MM.1S (cell line): ENCODE data around the gene SPINT1.

Experiments used
- CTCF ChIP-seq: fragments of 300-600 bp; sonication (generic); IDR thresholded peaks from 2 replicates; pipeline ENCODE4 v1.5.1; 2016; ENCODE audit warnings: antibody characterized with exemption, low read length, mixed read lengths
- EZH2 ChIP-seq: fragments of 300-600 bp; sonication (generic); optimal IDR thresholded peaks from 2 replicates; pipeline ENCODE3; 2017; ENCODE audit warnings: low read depth, mild to moderate bottlenecking, antibody characterized with exemption, low read length, mixed read lengths
- EZH2phosphoT487 ChIP-seq: fragments of 300-600 bp; sonication (generic); IDR thresholded peaks from 2 replicates; pipeline ENCODE4 v1.6.1; 2018; ENCODE audit warnings: antibody characterized with exemption, low read length

- TF ChIP-seq CTCF (no peak), EZH2phosphoT487 (no peak), EZH2 (no peak)
These were observed 24.8 kb upstream of the SPINT1 start for GRCh38 chr15:40819048-40819447.
